ENCODE results near the gene PRCC.

The PRCC gene

GRCh38 chr1:156813750-156814570 lies 46.6 kb downstream of the PRCC start:
- no peak for DNase-seq (ENCODE audit: low read depth, low spot score)

DNA sequence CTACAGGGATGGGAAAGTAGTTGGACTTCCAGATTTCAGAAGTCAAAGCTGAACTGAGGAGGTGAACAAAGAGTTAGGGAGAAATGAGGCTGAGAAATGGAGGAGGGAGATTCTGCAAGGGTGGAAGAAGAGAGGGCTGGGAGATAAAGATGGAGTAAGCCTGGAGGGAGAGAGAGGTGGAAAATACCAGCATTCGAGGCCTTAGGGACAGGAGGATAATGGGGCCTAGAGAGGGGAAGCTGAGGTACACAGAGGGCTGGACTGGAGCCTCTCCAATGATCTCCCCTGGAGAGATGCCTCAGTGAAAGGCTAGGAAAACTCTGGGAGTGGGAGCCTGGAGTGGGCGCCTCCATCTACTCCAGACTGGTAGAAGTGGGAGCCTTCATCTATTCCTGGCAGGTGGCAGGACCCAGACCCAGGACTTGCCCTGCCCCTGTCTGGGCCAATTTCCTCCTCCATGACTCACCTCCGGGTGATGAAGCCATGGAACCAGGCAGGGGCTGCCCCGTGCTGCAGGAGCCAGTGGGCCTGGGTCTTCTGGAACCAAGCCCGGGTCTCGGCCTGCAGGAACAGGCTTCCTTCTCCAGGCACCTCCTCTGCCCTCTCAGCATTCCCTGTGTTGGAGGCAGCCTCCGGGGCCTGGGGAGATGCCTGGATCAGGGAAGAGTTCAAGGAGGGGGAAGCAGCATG lies 47.4 kb downstream of the PRCC start:
- DNase-seq (ENCODE audit: low read depth, low spot score), result no peak

DNA sequence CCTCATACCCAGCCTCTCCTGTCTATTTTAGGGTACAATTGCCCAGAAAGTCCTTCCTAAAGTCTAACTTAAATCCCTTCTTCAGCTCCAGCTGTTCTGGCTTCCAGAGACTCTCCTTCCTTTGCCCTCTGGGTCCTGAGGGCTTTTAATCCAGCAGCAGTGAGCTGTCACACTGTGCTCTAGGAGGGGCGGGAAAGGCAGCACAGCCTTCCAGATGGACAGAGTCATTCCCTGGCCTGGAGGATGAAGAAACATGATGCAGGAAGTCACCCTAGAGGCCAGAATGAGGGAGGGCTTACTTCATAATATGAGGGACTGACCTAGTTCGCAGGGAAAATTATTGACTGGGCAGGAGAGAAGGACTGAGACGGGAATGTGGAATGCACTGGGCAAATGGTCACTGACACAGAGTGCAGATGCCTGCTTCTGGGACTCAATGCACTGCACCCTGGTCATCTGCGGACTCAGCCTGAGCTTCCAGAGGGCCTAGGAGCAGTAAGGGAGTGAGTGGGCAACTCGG lies 48.0 kb downstream of the PRCC start:
- DNase-seq (ENCODE audit: low read depth, low spot score), result peak; percentile 49

GRCh38 chr1:156815961-156816422 lies 48.7 kb downstream of the PRCC start:
- no peak for DNase-seq (ENCODE audit: low read depth, low spot score)

GRCh38 chr1:156816561-156817328 lies 49.4 kb downstream of the PRCC start, which contains the start of gene SH2D2A:
TSS of gene SH2D2A (minus strand) at chr1:156816848. CDS start at chr1:156816708, 140 bp downstream.
- no peak for DNase-seq (ENCODE audit: low read depth, low spot score)

DNA sequence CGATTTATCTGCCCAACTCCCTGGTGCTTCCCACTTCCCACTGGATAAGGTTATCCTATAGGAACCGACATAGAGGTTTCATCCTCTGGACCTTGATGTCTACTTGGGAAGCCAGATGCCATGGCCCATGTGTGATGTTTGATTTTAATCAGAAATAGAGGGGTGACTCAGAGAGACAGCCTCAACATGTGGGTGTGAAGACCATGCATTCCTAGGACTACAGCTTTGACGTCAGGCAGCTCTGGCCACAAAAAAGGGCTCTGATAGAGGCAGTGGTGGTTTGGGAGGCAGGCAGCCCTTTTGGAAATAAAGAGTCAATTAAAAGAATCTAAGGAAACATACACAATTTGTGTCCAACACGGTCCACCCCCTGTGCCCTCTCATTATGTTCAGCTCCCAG lies 54.5 kb downstream of the PRCC start:
- no peak for DNase-seq (ENCODE audit: low read depth, low spot score)

DNA sequence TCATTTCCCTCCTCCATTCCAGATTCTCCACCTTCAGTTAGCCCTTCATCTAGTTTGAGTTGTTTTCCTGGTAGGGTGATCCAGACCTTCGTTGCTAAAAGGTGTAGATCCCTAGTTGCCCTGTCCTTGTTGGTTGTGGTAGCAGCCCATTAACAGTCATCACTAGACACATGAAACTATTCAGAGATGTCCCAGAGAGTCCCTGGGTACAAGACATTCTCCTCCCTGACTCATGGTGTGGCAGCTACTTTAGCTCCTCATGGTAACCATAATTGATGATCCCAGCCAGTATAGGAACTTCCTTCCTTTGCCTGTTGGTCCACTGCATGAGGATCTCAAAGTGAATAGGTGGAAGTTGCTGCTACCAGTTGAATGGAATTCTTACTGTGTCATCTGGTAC lies 55.3 kb downstream of the PRCC start:
- DNase-seq (ENCODE audit: low read depth, low spot score), result no peak

DNA sequence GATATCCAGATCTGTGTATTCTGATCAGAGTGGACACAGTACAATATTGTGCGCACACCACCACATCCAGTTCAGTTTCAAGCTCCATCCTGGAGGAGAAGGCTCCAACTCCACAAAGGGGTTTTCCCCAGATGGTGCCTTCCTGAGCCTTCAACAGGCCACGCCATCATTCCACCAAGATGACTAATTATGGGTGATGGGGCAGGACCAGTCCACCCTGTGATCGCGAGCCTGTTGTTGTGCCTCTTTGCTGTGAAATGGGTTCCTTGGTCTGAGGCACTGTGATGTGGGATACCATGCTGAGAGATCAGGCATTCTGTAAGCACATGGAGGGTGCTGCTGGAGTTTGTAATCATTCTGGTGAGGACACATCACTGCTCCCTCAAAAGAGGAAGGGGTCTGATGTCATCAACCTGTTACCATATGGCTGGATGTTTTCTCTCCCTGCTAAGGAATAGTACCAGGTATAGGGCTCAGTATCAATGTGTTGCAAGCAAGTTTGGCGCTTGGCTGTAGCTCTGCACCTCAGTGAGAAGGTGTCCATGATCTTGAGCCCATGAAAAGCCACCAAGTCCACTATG lies 56.0 kb downstream of the PRCC start:
- DNase-seq (ENCODE audit: low read depth, low spot score), result no peak

GRCh38 chr1:156826630-156827029 lies 59.3 kb downstream of the PRCC start:
- DNase-seq (ENCODE audit: low read depth, low spot score), result no peak

GRCh38 chr1:156828400-156829124 lies 61.2 kb downstream of the PRCC start:
- DNase-seq (ENCODE audit: low read depth, low spot score), result no peak

- DNase-seq (ENCODE audit: low read depth, low spot score), result no peak
Measured at GRCh38 chr1:156832434-156832833, 65.1 kb downstream of the PRCC start.

DNA sequence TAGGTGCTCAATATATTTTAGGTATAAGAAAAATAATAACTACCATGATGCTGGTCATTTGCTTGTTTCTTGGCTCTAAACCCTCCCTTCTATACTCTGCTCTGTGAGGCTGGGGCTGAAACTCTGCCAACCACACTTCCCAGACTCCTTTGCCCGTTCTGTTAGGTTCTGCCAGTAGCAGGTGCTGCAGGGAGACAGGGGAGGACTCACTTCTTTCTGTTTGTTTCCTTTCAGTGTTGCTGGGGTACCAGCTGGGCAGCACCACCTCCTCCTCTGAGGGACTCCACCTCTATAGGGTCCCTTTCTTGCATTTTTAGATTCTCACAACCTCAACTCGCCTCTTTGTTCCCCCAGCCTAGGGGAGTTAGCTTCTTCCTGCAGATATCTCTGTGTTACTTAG lies 66.3 kb downstream of the PRCC start:
- no peak for DNase-seq (ENCODE audit: low read depth, low spot score)

DNA sequence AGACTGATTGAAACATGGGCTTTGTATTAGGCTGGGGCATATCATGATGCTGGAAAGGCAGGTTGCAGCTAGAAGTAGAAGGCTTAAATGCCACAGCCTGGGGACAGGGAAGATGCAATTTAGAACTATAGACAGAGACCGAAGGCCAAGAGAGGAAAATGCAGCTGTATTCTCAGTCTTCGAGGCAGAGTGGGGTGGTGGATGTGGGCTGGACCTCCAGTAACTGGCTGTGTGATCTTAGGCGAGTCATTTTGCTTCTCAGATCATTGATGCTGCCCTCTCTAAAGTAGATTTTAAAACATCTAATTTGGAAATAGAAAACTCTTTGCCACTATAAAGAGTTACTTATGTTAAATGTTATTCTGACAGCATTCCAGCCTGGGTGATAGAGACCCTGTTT lies 67.0 kb downstream of the PRCC start:
- DNase-seq (ENCODE audit: low read depth, low spot score), result no peak

- DNase-seq (ENCODE audit: low read depth, low spot score), result no peak
Measured at GRCh38 chr1:156836041-156836654, 68.8 kb downstream of the PRCC start.

DNA sequence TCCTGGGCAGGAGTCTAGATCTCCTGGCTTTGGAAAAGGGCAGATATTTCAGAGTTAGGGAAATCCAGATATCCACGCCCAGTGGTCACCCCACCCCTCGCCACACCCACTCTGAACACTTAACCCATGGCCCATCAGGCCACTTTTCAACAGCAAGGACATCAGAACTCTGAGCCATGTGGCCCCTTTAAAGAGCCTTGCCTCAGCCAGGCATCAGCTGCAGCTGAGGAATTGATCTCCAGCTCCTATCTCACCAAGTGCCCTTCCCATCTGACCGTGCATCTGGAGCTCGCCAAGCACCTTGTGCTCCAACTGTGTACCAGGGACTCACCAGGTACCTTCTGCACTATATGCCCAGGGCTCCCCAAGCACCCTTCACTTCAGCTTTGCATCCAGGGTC lies 69.6 kb downstream of the PRCC start:
- no peak for DNase-seq (ENCODE audit: low read depth, low spot score)

DNA sequence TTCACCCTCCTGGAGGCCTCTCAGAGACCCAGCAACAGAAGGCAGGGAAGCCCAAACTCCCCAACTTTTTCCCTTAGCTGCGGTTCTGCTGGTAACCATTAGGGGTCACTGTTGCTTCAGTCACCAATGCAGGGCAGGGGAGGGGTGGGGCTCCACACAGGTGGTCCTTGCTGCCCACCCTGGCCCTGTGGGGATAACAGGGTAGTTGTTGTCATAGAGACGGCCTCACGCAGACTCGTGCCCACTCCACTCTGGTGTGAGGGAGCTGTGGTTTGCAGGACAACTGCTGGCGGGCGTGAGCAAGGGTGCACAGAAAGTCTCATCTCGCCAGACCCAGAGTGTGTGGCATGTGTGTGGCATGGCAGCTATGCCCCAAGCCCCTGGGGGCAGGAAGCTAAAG lies 71.6 kb downstream of the PRCC start:
- DNase-seq (ENCODE audit: low read depth, low spot score), result no peak

DNA sequence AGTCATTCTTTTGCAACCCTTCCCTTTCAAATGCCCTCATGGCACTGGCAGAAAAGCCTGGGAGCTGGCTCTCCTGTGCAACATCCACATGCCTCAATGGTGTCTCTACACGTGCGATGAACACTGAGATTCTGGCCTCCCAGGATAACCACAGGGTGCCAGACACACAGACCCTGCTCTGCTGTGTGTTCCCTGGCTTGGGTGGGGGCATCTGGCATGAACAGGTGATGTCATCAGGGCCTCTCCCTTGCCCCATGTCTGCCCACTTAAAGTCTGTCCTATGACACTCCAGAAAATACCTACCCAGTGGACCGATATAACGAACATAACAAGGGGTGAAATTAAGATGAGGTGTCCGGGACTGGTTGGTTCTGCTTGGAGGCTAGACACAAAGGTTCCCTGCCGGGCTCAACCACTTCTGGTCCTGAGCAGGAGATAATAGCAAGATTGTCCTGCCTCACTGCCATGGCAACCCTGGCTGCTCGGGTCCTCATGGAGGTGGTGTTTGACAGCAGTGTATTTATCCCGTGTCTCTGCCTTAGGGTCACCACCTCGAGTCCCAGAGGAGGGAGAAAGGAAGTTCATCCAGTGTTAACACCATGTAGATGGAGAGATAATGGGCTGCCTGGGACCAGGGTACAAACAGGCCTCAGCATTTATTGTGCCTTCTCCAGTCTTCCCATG lies 72.2 kb downstream of the PRCC start:
- DNase-seq (ENCODE audit: low read depth, low spot score), result no peak

DNA sequence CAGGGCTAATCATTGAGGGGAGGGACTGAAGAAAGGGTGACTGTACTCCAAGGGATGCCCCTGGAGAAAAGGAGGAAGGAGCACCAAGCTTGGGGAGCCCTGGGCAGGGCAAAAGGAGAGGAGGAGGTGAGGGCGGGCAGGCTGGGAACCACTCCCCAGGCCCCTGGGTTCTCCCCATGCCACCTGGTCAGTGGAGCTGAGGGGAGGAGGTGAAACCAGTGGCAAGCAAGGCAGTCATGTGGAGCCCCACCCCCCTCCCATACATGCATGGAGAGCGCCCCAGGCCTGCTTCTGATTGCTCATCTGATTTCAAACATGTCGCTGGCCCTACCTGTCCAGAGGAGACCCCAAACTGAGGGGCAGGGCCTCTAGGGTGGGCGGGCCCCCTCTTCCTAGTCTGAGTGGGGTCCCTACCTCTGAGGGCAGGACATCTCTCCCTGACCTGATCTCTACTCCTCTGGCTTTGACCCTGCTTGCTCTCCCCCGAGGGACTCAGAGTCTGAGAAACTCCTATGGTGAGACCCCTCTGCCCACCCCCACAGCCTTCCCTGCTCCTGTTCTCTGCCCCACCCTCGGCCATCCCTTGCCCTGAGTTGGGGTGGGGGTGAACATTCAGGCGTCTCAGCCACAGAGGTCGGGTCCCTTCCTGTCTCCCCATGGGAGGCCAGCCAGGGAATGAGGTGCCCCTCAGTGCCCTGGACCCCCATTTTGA lies 73.0 kb downstream of the PRCC start:
- no peak for DNase-seq (ENCODE audit: low read depth, low spot score)

DNA sequence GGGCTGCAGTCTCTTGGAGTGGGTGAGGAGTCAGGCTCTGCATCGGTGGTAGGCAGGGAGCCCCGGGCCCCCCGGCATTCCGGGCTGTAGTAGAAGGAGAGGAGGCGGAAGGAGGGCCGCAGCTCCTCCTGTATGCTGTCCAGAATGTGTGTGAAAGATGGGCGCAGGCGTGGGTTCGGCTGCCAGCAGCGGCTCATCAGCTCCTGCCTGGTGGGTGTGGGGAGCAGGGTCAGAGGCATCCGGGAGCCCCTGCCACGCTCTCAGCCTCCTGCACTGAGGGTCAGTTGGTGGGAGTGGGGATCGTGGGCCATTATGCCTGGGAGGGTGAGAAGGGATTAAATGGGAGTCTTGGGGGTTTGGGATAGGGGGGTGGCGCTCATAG lies 73.6 kb downstream of the PRCC start:
- DNase-seq (ENCODE audit: low read depth, low spot score), result no peak
